Measurements from ENCODE around the gene SPOCK1. TPM values are rescaled to one million over a fixed set of nuclear protein-coding genes. Genes with fewer than 3 reads are reported as not detected.

Gene SPOCK1
- total RNA-seq, 2 donors from 2014 or later = 2.1 to 8.5 TPM

- intact Hi-C loops (cut with DNase I) = no loop called here
- no peak overlapping the region for H3K27ac ChIP-seq
- H3K9ac ChIP-seq (ENCODE audit: low read depth in 2 of 2, low read length in 2 of 2) = no peak overlapping the region
- no peak for TF ChIP-seq CTCF (IDR thresholded peaks at IDR 0.05)
- H3K4me3 ChIP-seq = no peak overlapping the region
- H3K27me3 ChIP-seq = no peaks in the 10 kb centered on the region
- H3K9me3 ChIP-seq = no peaks in the 10 kb centered on the region
- H3K4me1 ChIP-seq = no peaks in the 10 kb centered on the region
- no peaks in the 10 kb centered on the region for H3K36me3 ChIP-seq
- DNase-seq = no peak
Measured at GRCh38 chr5:137164961-137165360, 334.2 kb downstream of the SPOCK1 start.

- H3K27me3 ChIP-seq = no peaks in the 10 kb centered on the region
- intact Hi-C loops (cut with DNase I) = no loop called here
- no peaks in the 10 kb centered on the region for H3K9me3 ChIP-seq
- no peaks in the 10 kb centered on the region for H3K36me3 ChIP-seq
- no peak for DNase-seq
- TF ChIP-seq CTCF (IDR thresholded peaks at IDR 0.05) = no peak
- no peak overlapping the region for H3K9ac ChIP-seq (ENCODE audit: low read depth in 2 of 2, low read length in 2 of 2)
- H3K4me1 ChIP-seq = no peaks in the 10 kb centered on the region
- H3K4me3 ChIP-seq = no peak overlapping the region
- no peak overlapping the region for H3K27ac ChIP-seq
Measured at GRCh38 chr5:137164536-137164935, 334.6 kb downstream of the SPOCK1 start.

- intact Hi-C loops (cut with DNase I) = no loop called here
- Histone ChIP-seq H3K27ac (no peak overlapping the region), H3K4me1 (no peaks in the 10 kb centered on the region), H3K9ac (ENCODE audit: low read depth in 2 of 2, low read length in 2 of 2) (no peak overlapping the region), H3K9me3 (no peaks in the 10 kb centered on the region), H3K27me3 (no peaks in the 10 kb centered on the region), H3K4me3 (no peak overlapping the region), H3K36me3 (no peaks in the 10 kb centered on the region)
- DNase-seq = no peak
- TF ChIP-seq CTCF (IDR thresholded peaks at IDR 0.05) = no peak
Measured at GRCh38 chr5:137158691-137159090, 340.4 kb downstream of the SPOCK1 start.

GRCh38 chr5:137156180-137156579 is 342.9 kb downstream of the SPOCK1 start:
- Histone ChIP-seq H3K4me1 (no peaks in the 10 kb centered on the region), H3K27me3 (no peaks in the 10 kb centered on the region), H3K9me3 (no peaks in the 10 kb centered on the region), H3K36me3 (no peaks in the 10 kb centered on the region), H3K9ac (ENCODE audit: low read depth in 2 of 2, low read length in 2 of 2) (no peak overlapping the region), H3K4me3 (no peak overlapping the region), H3K27ac (no peak overlapping the region)
- DNase-seq = no peak
- intact Hi-C loops (cut with DNase I) = no loop called here
- no peak for TF ChIP-seq CTCF (IDR thresholded peaks at IDR 0.05)

- Histone ChIP-seq H3K36me3 (no peaks in the 10 kb centered on the region), H3K27me3 (no peaks in the 10 kb centered on the region), H3K9ac (ENCODE audit: low read depth in 2 of 2, low read length in 2 of 2) (no peak overlapping the region), H3K9me3 (no peaks in the 10 kb centered on the region), H3K4me1 (no peaks in the 10 kb centered on the region), H3K4me3 (no peak overlapping the region), H3K27ac (no peak overlapping the region)
- no peak for TF ChIP-seq CTCF (IDR thresholded peaks at IDR 0.05)
- intact Hi-C loops (cut with DNase I) = no loop called here
- DNase-seq = no peak
Measured at GRCh38 chr5:137155261-137156000, 343.7 kb downstream of the SPOCK1 start.
